ENCODE data around the gene C1QC.

- TF ChIP-seq CTCF (IDR thresholded peaks at IDR 0.05) = no peak
- TF ChIP-seq POLR2A (IDR thresholded peaks at IDR 0.05) = no peak
Measured at GRCh38 chr1:22628698-22629444, 14.6 kb upstream of the C1QC start.

All from testis (tissue), 2 donors.